T-helper 1 cell treated with Interleukin-12 subunit alpha and Interleukin-12 subunit beta and Interleukin-4 antibody, amounts not matched to agents 30 ng/mL and 1 ng/mL, for 36 hours (primary cell): ENCODE results near the gene ZNF503. TPM values are rescaled to one million over a fixed set of nuclear protein-coding genes. Genes with fewer than 3 reads are reported as not detected.

ENCODE experiments used
- intact Hi-C: fragments of 100-400 bp; cut with micrococcal nuclease; formaldehyde crosslinking; loops from one replicate; pipeline ENCODE4 v1.15.1; 2024
- total RNA-seq: library from RNA; stranded (reverse); gene quantifications from 2 replicates; pipeline ENCODE4 v1.2.3, GENCODE V29; 2022

Gene ZNF503
- total RNA-seq, 1 donor from 2014 or later: not detected

GRCh38 chr10:75407224-75407712, 5.7 kb upstream of the ZNF503 start:
- intact Hi-C loops: no loop called here

DNA sequence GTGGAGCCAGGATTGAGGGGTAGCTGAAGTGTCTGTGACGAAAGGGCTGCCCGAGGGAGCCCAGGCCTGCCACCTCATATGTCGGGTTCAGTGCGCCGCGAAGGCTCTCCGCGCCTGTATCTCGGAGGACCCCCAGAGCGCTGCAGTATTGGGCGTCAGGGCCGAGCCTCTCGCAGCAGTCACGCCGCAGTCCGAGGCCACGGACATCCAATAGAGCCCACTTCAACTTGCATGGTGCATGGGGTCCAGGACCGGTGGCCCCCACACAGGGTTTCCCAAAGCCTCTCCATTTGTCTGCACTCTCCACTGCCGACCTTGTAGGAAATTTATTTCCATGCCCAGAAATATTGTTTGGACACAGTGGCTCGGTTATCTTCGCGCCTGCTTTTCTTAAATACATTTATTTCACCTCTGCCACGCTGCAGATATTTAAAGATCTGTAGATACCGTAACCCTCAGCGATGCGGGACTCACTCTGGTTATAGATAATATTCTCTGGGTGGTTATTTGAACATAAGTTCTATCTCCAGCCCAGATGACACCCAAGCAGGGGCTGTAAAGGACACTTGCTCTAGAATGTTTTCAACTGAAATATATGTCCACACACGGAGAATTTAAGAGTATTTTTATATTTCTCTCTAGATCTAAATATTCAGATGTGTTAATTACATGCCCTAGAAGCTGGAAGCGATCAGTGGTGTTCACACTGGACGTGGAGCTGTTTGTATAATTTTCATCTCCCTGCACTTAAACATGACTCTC, 5.1 kb upstream of the ZNF503 start:
- intact Hi-C loops: no loop called here

- intact Hi-C loops: no loop called here
Measured at GRCh38 chr10:75405598-75406461, 4.3 kb upstream of the ZNF503 start.

- intact Hi-C loops: loop anchor here (5.0 kb wide), 1 partner anchor 1142 kb away; no protein-coding TSS in a partner anchor
Measured at GRCh38 chr10:75404815-75405597, 3.4 kb upstream of the ZNF503 start.

GRCh38 chr10:75403939-75404814, 2.6 kb upstream of the ZNF503 start:
- intact Hi-C loops: loop anchor here (5.0 kb wide), 1 partner anchor 1143 kb away; no protein-coding TSS in a partner anchor

- intact Hi-C loops: loop anchor here (5.0 kb wide), 1 partner anchor 1144 kb away; no protein-coding TSS in a partner anchor
Measured at GRCh38 chr10:75403144-75403938, 1.8 kb upstream of the ZNF503 start.

GRCh38 chr10:75402486-75403143, 1.1 kb upstream of the ZNF503 start:
- intact Hi-C loops: loop anchor here (5.0 kb wide), 1 partner anchor 1145 kb away; no protein-coding TSS in a partner anchor

DNA sequence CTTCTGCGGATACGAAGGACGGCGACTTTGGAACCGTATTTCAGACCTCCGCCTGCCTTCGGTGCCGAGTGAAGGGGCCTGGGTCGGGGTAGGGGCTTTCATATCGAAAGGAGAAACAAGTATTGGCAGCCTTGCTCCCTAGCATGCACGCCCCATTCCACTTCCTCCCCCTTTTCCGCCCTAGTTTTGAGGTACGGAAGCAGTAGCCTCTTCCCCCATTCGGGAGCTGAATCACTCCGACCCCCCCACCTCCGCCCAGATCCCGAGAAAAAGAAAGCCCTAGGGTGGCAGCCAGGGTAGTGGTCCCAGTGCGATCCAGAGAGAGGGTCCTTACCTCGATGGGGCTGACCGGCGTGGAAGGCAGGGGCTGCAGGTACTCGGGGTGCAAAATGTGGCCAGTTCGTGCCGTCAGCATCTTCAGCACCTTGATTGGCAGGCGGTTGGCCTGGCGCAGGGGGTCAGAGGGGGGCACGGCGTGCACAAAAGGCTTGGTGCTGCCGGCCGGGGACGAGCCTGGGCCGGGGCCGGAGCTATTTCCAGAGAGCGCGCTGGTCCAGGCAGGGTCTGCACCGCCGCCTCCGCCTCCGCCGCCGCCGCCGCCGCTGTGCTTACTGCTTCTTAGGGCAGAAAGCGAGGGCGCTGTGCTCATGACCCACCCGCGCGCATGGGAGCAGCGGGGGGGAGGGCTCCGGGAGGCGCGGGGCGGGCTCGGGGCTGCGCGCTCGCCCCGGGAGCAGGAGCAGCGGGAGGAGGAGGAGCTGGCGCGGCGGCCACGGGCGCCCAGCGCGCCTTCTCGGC, 594 bp downstream of the ZNF503 start:
- intact Hi-C loops: loop anchor here (1.0 to 5.0 kb wide), 2 partner anchors 635 to 1146 kb away; no protein-coding TSS in a partner anchor

DNA sequence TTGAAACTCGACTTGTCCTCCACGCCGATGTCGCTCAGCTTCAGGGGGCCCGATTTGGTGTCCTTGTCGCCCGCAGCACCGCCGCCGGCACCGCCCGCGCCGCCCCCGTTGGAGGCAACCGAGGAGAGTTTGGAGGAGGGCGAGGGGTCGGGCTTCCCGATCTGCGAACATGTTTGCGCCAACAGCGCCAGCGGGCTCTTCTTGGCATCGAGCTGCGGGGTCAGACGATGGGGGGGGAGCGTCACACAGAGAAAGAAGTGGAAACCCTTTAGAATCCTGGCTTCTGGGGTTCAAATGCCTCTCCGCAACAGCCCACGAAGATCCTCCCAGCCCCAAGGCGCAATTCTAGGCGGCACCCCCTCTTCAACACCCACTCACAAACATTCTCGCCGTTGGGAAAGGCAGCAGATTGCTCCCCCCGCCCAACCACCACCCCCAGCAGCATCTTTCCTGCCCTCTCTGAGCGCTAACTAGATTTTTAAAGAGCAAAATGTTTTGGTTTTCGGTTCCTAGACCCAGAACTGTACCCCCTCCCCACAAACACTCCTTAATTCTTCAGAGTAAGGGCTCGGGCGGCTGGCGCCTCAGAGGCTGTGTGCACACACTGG, 1.3 kb downstream of the ZNF503 start:
- intact Hi-C loops: loop anchor here (1.0 to 5.0 kb wide), 2 partner anchors 636 to 1147 kb away; no protein-coding TSS in a partner anchor

GRCh38 chr10:75399461-75400162, 2.0 kb downstream of the ZNF503 start:
- intact Hi-C loops: loop anchor here (1.0 to 5.0 kb wide), 2 partner anchors 637 to 1148 kb away; no protein-coding TSS in a partner anchor

DNA sequence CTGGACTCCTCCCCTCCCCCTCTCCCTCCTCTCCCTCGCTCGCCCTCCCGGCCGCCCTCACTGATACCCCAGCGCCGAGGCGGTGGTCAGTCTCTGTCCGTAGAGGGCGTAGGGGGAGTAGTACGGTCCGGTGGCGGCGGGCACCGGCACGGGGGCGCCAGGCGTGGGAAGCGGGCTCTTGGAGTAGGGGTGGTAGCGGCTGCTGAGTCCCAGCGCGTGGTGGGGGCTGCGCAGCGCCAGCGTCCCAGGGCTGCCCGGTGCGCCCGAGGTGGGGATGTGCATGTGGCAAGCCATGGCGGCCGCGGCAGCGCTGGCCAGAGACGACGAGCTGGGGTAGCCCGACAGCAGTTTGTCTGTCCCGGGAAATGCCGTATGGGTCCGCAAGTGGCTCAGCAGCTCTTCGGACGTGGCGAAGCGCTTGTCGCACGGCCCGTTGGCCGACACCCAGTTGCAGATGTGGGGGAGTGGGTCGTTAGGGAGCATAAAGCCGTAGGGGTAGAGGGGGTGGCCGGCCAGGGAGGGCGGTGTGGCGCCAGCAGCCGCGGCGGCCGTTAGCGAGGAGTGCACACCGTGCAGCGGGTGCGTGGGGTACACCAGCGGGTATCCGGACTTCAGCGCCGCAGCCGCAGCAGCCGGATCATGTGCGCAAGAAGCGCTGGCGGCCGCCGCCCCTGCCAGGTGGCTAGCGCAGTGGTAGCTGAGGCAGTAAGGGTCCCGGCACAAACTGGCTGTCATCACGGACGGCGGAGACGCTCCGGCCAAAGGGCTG, 2.7 kb downstream of the ZNF503 start:
- intact Hi-C loops: no loop called here

DNA sequence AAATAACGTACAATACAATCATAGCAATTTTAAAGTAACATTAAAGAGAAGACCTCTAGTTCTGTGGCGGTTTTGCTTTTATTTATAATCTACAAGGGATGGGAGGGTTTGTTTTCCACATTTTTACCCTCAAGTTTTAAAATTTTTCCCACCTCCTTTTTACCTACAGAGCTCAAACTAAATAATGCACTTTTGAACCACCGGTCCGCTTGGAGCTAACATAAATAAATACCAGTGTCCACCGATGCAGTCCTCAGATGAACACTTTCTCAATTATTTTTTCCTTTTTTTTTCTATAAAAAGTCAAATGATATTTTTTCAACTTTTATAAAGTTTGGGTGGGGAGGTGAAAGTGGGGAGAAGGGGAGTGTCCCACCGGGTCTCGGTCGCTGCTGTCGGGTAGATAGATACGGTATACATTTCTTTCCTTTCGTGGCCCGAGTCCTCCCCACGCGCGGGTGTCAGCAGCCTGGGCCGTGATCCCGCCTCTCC, 3.3 kb downstream of the ZNF503 start:
- intact Hi-C loops: no loop called here

- intact Hi-C loops: no loop called here
Measured at GRCh38 chr10:75397496-75398199, 3.9 kb downstream of the ZNF503 start.

DNA sequence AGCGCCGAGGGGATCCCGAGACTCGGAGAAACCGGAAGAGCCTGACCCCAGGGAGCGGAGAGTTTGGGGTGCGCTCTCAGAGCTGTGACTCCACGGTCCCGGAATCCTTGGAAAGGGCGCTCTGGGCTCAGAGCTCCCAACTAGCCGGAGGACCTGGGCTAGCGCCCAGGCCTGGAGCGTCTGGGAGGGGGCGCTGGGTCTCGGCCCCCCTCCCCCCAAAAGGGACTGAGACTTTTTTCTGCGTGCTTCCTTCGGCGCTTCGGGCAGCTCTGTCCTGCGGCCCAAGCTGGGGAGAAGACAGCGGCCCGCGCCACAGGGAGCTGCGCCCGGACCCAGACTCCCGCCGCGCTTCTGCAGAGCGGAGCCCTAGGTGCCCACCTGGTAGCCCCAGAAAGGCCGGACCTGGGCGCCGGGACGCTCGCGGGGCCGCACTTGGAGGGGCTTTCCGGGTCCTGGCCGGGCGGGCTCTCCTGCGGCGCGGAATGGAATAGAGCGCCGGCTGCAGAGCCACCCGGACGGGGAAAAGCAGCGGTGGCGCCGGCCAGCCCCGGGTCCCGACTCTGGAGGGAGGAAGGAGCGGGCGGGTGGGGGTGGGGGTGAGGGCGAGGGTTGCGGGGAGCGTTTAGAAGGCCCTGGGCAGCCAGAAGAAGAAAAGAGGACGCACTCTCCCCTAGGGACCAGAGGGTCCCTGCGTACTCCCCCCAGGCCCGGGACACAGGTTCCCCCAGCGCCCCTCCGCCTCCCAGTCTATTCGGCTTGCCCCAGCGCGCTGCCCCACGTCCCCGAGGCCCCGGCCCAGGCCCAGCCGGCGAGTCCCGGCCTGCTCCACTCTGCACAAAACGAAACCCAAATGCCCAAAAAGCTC, 4.7 kb downstream of the ZNF503 start:
- intact Hi-C loops: no loop called here
